GM12891 (cell line): ENCODE results near the gene WHRN.

ENCODE experiments used
- DNase-seq: peaks from one replicate; pipeline ENCODE4 v3.0.0; 2011; ENCODE audit warnings: low spot score; ENCODE audit not compliant: insufficient read length
- FAIRE-seq: peaks from 2 replicates; lab custom pipeline; 2011; peaks lifted over from hg19 to GRCh38; lab: Jason Lieb, UNC
- PAX5 ChIP-seq: IDR thresholded peaks from 2 replicates; pipeline ENCODE4 v1.6.1; 2011; ENCODE audit warnings: low read length, moderate library complexity, mild to moderate bottlenecking; ENCODE audit not compliant: insufficient read depth, severe bottlenecking
- POLR2A ChIP-seq: IDR thresholded peaks from 2 replicates; pipeline ENCODE4 v1.6.1; 2011; ENCODE audit warnings: low read depth, low read length, control low read depth
- POLR2AphosphoS5 ChIP-seq: IDR thresholded peaks from 2 replicates; pipeline ENCODE4 v1.6.1; 2011; ENCODE audit warnings: low read depth, low read length, control low read depth
- POU2F2 ChIP-seq: IDR thresholded peaks from 2 replicates; pipeline ENCODE4 v1.6.1; 2011; ENCODE audit warnings: low read depth, mild to moderate bottlenecking, control low read depth, low read length, moderate library complexity
- SPI1 ChIP-seq: IDR thresholded peaks from 2 replicates; pipeline ENCODE4 v1.6.1; 2011; ENCODE audit warnings: low read depth, low read length, control low read depth
- TAF1 ChIP-seq: IDR thresholded peaks from 2 replicates; pipeline ENCODE4 v1.6.1; 2011; ENCODE audit warnings: low read depth, low read length, control low read depth

Gene WHRN

DNA sequence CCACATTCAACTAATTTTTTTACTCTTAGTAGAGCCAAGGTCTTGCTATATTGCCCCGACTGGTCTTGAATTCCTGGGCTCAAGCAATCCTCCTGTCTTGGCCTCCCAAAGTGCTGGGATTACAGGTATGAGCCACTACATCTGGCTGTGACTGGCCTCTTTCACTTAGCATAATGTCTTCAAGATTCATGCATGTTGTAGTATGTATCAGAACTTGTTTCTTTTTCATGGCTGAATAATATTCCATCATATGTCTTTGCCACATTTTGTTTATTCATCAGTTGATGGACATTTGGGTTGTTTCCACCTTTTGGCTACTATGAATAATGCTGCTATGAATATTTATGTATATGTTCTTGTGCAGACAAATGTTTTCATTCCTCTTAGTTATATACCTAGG is 12.8 kb upstream of the WHRN start:
- FAIRE-seq (no peak), DNase-seq (no peak)
- TF ChIP-seq POU2F2: no peak
- no peak for TF ChIP-seq POLR2A
- no peak for TF ChIP-seq SPI1
- TF ChIP-seq TAF1: no peak
- no peak for TF ChIP-seq PAX5
- no peak for TF ChIP-seq POLR2AphosphoS5

DNA sequence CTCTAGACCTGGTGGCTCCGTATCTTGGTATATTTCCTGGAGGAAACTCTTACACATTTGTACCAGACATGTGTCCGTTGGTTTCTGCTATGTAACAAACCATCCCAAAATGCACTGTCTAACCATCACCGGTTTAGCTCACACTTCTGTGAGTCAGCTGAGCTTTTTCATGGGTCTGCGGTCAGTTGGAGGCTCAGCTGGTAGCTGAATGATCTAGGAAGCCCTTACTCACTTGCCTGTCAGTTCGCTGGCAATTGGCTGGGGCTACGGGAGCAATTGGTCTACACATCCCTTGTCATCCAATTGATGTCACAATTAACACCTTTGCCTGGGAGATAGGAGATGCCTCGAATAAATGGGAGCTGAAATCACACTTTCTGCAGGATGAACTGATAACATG is 11.6 kb upstream of the WHRN start:
- DNase-seq (no peak), FAIRE-seq (no peak)
- no peak for TF ChIP-seq PAX5
- no peak for TF ChIP-seq POLR2AphosphoS5
- TF ChIP-seq POLR2A: no peak
- TF ChIP-seq TAF1: no peak
- no peak for TF ChIP-seq POU2F2
- TF ChIP-seq SPI1: no peak

DNA sequence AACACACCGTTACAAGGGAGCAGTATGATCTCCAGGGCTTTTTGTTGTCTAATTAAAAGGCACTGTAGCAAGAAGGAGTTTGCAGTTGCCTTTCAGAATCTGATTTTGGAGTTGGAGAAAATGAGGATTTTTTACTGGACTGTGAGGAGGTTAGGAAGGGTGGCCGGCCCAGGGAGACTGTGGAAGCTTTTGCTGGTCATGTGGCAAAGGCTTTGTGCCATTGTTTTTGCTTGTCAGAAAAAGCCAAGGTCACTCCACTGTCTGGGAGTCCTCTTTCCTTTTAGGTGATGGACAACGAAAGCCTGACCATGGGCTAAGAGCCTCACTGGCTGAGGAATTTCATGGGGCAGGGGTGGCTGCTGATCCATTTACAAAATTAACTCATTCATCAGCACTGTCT is 10.3 kb upstream of the WHRN start:
- TF ChIP-seq PAX5: no peak
- no peak for TF ChIP-seq POLR2A
- TF ChIP-seq POLR2AphosphoS5: no peak
- no peak for TF ChIP-seq TAF1
- no peak for TF ChIP-seq POU2F2
- TF ChIP-seq SPI1: no peak
- no peak for DNase-seq
- no peak for FAIRE-seq

DNA sequence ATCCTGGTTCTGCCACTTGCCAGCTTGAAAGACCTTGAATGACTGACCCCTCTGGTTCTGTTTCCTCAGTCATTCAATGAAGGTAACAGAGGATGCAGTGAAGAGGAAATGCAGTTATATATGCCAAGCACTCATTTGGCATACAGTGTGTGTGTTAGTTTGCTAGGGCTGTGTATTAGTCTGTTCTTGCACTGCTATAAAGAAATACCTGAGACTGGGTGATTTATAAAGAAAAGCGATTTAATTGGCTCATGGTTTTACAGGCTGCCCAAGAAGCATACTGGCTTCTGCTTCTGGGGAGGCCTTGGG is 8.6 kb upstream of the WHRN start:
- FAIRE-seq: no peak
- TF ChIP-seq SPI1 (no peak), TAF1 (no peak), POU2F2 (no peak), POLR2A (no peak), POLR2AphosphoS5 (no peak), PAX5 (no peak)
- DNase-seq: no peak

DNA sequence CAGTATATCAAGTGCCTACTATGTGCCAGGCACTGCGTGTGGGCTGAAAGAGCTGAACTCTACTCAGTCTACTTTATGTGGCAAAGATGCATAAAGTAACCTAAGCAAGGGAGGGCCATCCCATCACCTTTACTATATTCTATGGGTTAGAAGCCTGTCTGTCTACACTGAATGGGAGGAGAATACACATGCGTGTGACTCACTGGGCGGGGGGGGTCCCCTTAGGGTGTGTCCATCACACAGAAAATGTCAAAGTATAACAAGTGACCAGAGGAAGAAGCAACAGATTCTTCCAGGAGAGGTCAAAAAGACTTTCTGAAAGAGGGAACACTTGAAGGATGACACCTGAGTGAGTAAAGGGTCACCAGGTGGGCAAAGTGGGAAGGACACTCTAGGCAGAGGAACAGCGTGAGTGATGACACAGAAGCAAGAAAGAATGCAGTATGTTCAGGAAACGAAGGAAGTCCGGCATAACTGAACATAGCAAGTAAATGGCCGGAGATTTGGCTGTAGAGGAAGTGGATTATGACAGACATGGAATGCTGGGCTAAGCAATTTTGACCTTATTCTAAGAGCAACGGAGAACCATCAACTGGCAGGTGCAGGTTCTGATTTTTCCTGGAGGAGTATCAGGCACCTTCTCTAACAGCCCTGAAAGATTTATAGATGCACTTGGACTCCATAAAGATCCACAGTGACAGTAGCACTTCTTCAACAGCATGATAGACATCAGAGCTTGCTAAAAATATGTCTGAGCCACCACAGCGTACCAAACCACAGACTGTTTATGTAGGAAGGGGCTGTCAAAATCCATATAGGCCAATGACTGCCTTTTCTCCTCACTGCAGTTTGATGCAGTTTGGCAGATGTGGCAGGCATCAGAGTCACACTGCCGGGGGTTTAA is 8.0 kb upstream of the WHRN start:
- FAIRE-seq: no peak
- no peak for DNase-seq
- no peak for TF ChIP-seq POLR2A
- TF ChIP-seq TAF1: no peak
- no peak for TF ChIP-seq POU2F2
- TF ChIP-seq POLR2AphosphoS5: no peak
- TF ChIP-seq PAX5: no peak
- TF ChIP-seq SPI1: no peak

DNA sequence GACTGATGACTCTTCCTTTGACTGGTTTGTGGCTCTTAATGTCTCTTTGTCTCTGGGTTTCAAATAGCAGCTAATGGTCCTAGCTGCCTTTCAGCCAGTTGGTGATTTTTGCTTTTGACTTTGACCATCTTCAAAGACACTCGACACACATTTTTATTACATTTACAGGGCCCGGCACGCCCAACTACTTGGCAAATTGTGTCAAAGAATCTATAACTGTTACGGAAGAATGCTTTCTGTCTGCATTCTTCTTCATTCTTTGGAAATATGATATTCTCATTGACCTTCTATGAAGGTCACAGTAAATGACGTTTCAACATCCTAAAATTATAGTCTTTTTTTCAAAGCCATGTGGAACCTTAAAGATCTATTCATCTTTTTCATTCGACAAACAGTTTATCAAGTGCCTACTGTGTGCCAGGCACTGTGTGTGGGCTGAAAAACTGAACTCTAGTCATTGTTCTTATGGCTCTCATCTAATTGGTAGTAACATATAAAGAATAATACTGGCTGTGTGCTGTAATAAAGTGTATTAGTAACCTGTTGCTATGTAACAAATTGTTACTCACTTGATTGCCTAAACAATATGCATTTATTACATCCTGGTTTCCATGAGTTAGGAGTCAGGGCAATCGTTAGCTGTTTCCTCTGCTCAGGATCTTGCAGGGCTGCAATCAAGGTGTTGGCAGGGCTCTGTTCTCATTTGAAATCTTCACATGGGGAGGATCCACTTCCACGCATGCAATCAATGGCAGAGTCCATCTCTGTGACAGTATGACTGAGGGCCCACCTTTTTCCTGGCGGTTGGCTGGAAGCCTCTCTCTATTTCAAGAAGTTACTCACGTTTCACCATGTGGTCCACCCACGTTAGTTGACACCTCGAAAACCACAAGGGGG is 7.0 kb upstream of the WHRN start:
- DNase-seq (no peak), FAIRE-seq (no peak)
- TF ChIP-seq SPI1 (no peak), PAX5 (no peak), POLR2AphosphoS5 (no peak), POLR2A (no peak), TAF1 (no peak)

DNA sequence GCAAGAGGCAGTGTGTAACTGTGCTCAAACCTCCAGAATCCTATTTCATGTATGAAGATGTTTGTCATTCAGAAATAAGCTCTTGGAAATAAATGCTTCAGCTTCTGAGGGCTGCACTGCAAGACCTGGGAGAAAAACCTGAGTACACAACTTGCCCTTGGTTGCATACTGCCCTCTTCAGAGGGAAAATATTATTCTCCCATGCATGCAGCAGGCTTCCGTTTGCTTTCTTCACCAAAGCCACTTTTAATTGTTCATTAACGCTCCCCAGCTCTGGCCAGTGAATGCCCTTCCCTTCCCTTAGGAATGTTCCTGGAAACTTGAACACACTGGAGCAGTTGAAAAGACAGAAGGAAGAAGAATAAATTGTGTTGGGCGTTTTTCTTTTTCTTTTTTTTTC is 2.5 kb upstream of the WHRN start:
- TF ChIP-seq POLR2AphosphoS5 (no peak), TAF1 (no peak), PAX5 (no peak), SPI1 (no peak), POU2F2 (no peak), POLR2A (no peak)
- DNase-seq (no peak), FAIRE-seq (no peak)

DNA sequence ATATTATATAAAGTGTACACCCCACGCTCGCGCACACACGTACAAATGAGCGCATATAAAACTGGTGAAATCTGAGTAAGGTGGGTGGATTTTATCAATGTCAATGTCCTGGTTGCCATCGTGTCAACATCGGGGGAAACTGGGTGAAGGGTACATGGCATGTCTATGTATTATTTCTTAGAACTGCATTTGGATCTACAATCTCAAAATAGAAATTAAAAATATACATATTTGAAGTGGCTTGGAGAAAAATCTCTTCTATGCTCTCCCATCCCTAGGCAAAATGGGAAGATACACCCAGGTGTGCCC is 763 bp upstream of the WHRN start:
- DNase-seq (no peak), FAIRE-seq (no peak)
- TF ChIP-seq TAF1 (no peak), PAX5 (no peak), POU2F2 (no peak), POLR2AphosphoS5 (no peak), SPI1 (no peak), POLR2A (no peak)

DNA sequence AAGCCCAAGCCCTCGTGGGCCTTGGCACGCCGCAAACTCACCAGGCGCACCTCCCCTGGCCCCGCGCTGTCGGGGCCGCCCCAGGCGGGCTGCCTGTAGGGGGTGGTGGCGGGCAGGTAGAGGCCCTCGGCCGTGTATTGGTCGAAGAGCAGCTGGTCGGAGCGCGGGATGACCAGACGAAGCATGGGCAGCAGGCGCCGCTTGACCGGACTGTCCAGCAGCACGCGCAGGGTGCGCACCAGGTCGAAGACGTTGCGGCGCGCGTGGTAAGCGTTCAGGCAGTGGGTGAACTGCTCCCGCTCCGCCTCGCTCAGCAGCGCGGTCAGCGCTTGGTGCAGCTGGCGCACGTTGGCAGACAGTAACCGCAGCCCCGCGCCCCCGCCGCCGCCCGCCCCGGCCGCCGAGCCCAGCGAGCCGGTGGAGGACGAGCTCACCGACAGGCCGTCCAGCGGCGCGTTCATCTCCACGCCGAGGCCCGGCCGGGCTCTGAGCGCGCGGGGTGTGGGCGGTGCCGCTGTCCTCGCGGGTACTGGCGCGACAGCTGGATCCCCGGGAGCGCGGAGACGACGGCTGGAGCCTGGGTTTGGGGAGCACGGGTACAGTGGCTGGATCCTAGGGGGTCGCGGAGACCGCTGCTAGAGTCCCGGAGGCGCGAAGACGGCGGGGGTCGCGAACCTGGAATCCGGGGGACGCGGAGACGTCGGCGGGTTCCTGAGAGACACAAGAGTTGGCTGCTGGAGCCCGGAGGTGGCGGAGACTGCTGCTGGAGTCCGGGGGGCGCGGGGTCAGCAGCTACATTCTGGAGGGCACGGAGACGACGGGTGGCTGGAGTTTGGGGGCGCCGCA is 709 bp downstream of the WHRN start:
- DNase-seq: peak; percentile 35

More for the DNA sequence above, 709 bp downstream of the WHRN start:
- no peak for FAIRE-seq
- TF ChIP-seq TAF1 (no peak), SPI1 (no peak)
